Lower leg skin (tissue), 3 donors: ENCODE data around the gene ARHGAP4.

Experiments
- POLR2A ChIP-seq, 2 donors: fragments of 450-650 bp; IDR thresholded peaks; one replicate each; pipeline ENCODE4 v1.6.1; 2016 to 2017; ENCODE audit warnings: antibody characterized with exemption in 2 of 2, mild to moderate bottlenecking in 1 of 2, moderate library complexity in 1 of 2
- TF ChIP-seq, protein P1 (sequence below), 3 donors: fragments of 450-650 bp; IDR thresholded peaks; one replicate each; pipeline ENCODE4 v1.5.1; 2016; ENCODE audit warnings: antibody characterized with exemption in 3 of 3, mild to moderate bottlenecking in 3 of 3, moderate library complexity in 2 of 3

- TF ChIP-seq, protein P1, sequence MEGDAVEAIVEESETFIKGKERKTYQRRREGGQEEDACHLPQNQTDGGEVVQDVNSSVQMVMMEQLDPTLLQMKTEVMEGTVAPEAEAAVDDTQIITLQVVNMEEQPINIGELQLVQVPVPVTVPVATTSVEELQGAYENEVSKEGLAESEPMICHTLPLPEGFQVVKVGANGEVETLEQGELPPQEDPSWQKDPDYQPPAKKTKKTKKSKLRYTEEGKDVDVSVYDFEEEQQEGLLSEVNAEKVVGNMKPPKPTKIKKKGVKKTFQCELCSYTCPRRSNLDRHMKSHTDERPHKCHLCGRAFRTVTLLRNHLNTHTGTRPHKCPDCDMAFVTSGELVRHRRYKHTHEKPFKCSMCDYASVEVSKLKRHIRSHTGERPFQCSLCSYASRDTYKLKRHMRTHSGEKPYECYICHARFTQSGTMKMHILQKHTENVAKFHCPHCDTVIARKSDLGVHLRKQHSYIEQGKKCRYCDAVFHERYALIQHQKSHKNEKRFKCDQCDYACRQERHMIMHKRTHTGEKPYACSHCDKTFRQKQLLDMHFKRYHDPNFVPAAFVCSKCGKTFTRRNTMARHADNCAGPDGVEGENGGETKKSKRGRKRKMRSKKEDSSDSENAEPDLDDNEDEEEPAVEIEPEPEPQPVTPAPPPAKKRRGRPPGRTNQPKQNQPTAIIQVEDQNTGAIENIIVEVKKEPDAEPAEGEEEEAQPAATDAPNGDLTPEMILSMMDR (IDR thresholded peaks at IDR 0.05): no peak
- TF ChIP-seq POLR2A (IDR thresholded peaks at IDR 0.05): no peak
Observed at GRCh38 chrX:153865321-153865580, 60.8 kb downstream of the ARHGAP4 start.
